HEK293T (cell line): ENCODE data around the gene ARMH4.

Experiments used
- FOXA1 ChIP-seq: fragments of 450-650 bp; IDR thresholded peaks from 2 replicates; pipeline ENCODE4 v1.6.1; 2016; ENCODE audit warnings: mild to moderate bottlenecking
- HDGF ChIP-seq: fragments of 450-650 bp; IDR thresholded peaks from 2 replicates; pipeline ENCODE4 v1.6.1; 2017; ENCODE audit warnings: antibody characterized with exemption, borderline replicate concordance
- LEF1 ChIP-seq: fragments of 450-650 bp; IDR thresholded peaks from 2 replicates; pipeline ENCODE4 v1.6.1; 2017; ENCODE audit warnings: mild to moderate bottlenecking, borderline replicate concordance
- NFRKB ChIP-seq: fragments of 450-650 bp; IDR thresholded peaks from 2 replicates; pipeline ENCODE4 v1.6.1; 2016; ENCODE audit warnings: mild to moderate bottlenecking, moderate library complexity
- SP1 ChIP-seq: fragments of 450-650 bp; IDR thresholded peaks from 2 replicates; pipeline ENCODE4 v1.6.1; 2017

GRCh38 chr14:58109744-58110143, 42.3 kb downstream of the ARMH4 start:
- TF ChIP-seq SP1 (no peak), FOXA1 (no peak), LEF1 (no peak), HDGF (no peak), NFRKB (no peak)
